Mammary epithelial cell (primary cell): ENCODE measurements around the gene TMEM87B.

Source experiments
- EZH2 ChIP-seq: IDR thresholded peaks from 2 replicates; pipeline ENCODE4 v1.6.1; 2012; ENCODE audit warnings: low read length, inconsistent platforms, borderline replicate concordance
- TF ChIP-seq, protein P1 (sequence below), 2 donors: IDR thresholded peaks in 1 of 2; conservative IDR thresholded peaks in 1 of 2; 2 replicates each; pipeline ENCODE4 v1.5.1; 2011 to 2012; ENCODE audit warnings: inconsistent platforms in 2 of 2, low read length in 2 of 2, mild to moderate bottlenecking in 2 of 2, control low read depth in 1 of 2, low read depth in 1 of 2; ENCODE audit not compliant: insufficient read depth in 1 of 2; ENCODE audit errors: extremely low read depth in 1 of 2

DNA sequence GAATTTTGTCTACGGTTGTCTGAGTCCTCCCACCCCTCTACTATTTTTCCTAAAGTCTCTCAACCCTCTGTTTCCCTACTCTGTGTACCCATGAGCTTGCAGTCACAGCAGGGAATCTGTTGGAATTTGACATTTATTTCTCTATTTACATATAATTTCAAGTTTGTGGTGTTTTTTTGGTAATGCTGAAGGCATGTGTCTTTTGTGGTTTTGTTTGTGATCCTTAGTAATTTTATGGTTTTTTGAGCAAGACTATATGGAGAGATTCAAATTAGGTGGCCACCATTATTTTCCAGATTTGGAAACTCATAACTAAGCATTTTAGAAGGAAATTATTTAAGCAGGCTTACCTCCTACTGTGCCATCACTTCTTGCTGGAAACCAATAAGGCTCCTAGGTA is 55.9 kb downstream of the TMEM87B start:
- TF ChIP-seq, protein P1, sequence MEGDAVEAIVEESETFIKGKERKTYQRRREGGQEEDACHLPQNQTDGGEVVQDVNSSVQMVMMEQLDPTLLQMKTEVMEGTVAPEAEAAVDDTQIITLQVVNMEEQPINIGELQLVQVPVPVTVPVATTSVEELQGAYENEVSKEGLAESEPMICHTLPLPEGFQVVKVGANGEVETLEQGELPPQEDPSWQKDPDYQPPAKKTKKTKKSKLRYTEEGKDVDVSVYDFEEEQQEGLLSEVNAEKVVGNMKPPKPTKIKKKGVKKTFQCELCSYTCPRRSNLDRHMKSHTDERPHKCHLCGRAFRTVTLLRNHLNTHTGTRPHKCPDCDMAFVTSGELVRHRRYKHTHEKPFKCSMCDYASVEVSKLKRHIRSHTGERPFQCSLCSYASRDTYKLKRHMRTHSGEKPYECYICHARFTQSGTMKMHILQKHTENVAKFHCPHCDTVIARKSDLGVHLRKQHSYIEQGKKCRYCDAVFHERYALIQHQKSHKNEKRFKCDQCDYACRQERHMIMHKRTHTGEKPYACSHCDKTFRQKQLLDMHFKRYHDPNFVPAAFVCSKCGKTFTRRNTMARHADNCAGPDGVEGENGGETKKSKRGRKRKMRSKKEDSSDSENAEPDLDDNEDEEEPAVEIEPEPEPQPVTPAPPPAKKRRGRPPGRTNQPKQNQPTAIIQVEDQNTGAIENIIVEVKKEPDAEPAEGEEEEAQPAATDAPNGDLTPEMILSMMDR (conservative IDR thresholded peaks at IDR 0.05 in 1 of 2, IDR thresholded peaks at IDR 0.05 in 1 of 2; ENCODE audit: extremely low read depth in 1 of 2, insufficient read depth in 1 of 2, low read depth in 1 of 2, low read length in 2 of 2) = no peak
- no peak for TF ChIP-seq EZH2
